Astrocyte of the cerebellum (primary cell): ENCODE data around the gene FXN.

ENCODE experiments used
- DNase-seq: peaks from one replicate; pipeline ENCODE4 v3.0.0-alpha.2; 2011; ENCODE audit warnings: low read depth
- H3K4me3 ChIP-seq: 2 replicates; pipeline ENCODE4 v1.5.1; 2011; ENCODE audit warnings: mild to moderate bottlenecking, low read depth, low read length, moderate library complexity
- CTCF ChIP-seq: IDR thresholded peaks from 2 replicates; pipeline ENCODE4 v1.5.1; 2012; ENCODE audit warnings: low read length, low read depth, moderate library complexity, mild to moderate bottlenecking; ENCODE audit errors: missing control alignments
- in situ Hi-C: cut with HindIII; loops from 2 replicates; pipeline ENCODE4 v1.10.0; 2017; ENCODE audit warnings: low sequenced_read_pairs

Gene FXN

GRCh38 chr9:69132361-69132760 lies 96.8 kb downstream of the FXN start:
- in situ Hi-C loops: no loop called here
- no peak overlapping the region for H3K4me3 ChIP-seq
- TF ChIP-seq CTCF: no peak
- DNase-seq: no peak

- in situ Hi-C loops: no loop called here
- no peak for DNase-seq
- no peak for TF ChIP-seq CTCF
- H3K4me3 ChIP-seq: no peak overlapping the region
Observed at GRCh38 chr9:69134412-69134811, 98.9 kb downstream of the FXN start.

GRCh38 chr9:69136185-69136584 lies 100.6 kb downstream of the FXN start:
- DNase-seq: no peak
- no peak overlapping the region for H3K4me3 ChIP-seq
- no peak for TF ChIP-seq CTCF
- in situ Hi-C loops: no loop called here

GRCh38 chr9:69136779-69137178 lies 101.2 kb downstream of the FXN start:
- in situ Hi-C loops: no loop called here
- DNase-seq: no peak
- no peak for TF ChIP-seq CTCF

GRCh38 chr9:69137311-69137710 lies 101.8 kb downstream of the FXN start:
- in situ Hi-C loops: no loop called here
- H3K4me3 ChIP-seq: no peak overlapping the region
- no peak for TF ChIP-seq CTCF
- no peak for DNase-seq

More at GRCh38 chr9:69136779-69137178, 101.2 kb downstream of the FXN start:
- no peak overlapping the region for H3K4me3 ChIP-seq

GRCh38 chr9:69139596-69139995 lies 104.0 kb downstream of the FXN start:
- in situ Hi-C loops: no loop called here
- no peak for TF ChIP-seq CTCF

More at GRCh38 chr9:69139596-69139995, 104.0 kb downstream of the FXN start:
- H3K4me3 ChIP-seq: no peak overlapping the region
- no peak for DNase-seq
